B cell (primary cell): ENCODE results near the gene SERPINA4. TPM values are rescaled to one million over a fixed set of nuclear protein-coding genes. Genes with fewer than 3 reads are reported as not detected.
"Not testable (repeated sequence)": the region's sequence is repeated elsewhere in the genome, so short reads cannot be mapped to it uniquely, and the experiment has no call there.

Experiments used
- ATAC-seq: fragments of 200-7000 bp; cut with Tn5 transposase; one replicate; pipeline ENCODE4 v1.10.0; 2021; ENCODE audit warnings: low read depth, mild to moderate bottlenecking, moderate number of reproducible peaks, moderate library complexity
- CTCF ChIA-PET: fragments of 350-600 bp; sonication (Branson Sonifier 250); formaldehyde crosslinking; loops from one replicate; lab custom pipeline; 2021; ENCODE audit warnings: antibody characterized with exemption, inconsistent platforms; lab: Charles Lee
- POLR2A ChIA-PET: fragments of 350-600 bp; sonication (Branson Sonifier 250); formaldehyde crosslinking; loops from one replicate; lab custom pipeline; 2021; ENCODE audit warnings: antibody characterized with exemption; lab: Charles Lee
- DNase-seq: peaks from one replicate; pipeline ENCODE4 v3.0.0; 2013
- H2AFZ ChIP-seq: 2 replicates; pipeline ENCODE4 v1.6.1; 2012; ENCODE audit warnings: mild to moderate bottlenecking, low read depth, low read length; ENCODE audit not compliant: insufficient read depth, poor library complexity, severe bottlenecking
- H3K27ac ChIP-seq, 2 donors: 1 replicate in 1 of 2; 2 replicates in 1 of 2; pipeline ENCODE4 v1.5.1; 2012 to 2013; ENCODE audit warnings: low read length in 2 of 2, mild to moderate bottlenecking in 2 of 2, moderate library complexity in 1 of 2
- H3K27me3 ChIP-seq, 4 experiments: fragments of 200-600 bp in 1 of 4; sonication (generic) in 1 of 4; replicated peaks in 1 of 4; 1 replicate in 2 of 4; 2 replicates in 2 of 4; pipeline versions ENCODE4 v1.6.1 to v1.7.0; 2013 to 2016; ENCODE audit warnings: low read length in 3 of 4, mild to moderate bottlenecking in 2 of 4, mixed read lengths in 1 of 4, moderate library complexity in 1 of 4; ENCODE audit not compliant: insufficient read depth in 4 of 4, control insufficient read depth in 3 of 4; ENCODE audit errors: control extremely low read depth in 1 of 4
- H3K36me3 ChIP-seq, 2 experiments: replicated peaks in 1 of 2; 1 replicate in 1 of 2; 2 replicates in 1 of 2; pipeline versions ENCODE4 v1.6.1 to v1.7.1; 2013; ENCODE audit warnings: low read length in 1 of 2; ENCODE audit not compliant: insufficient read depth in 2 of 2, control insufficient read depth in 1 of 2; ENCODE audit errors: control extremely low read depth in 1 of 2, extremely low read depth in 1 of 2
- H3K4me1 ChIP-seq, 2 donors: fragments of 200-600 bp in 1 of 2; sonication (generic) in 1 of 2; 1 replicate in 1 of 2; 2 replicates in 1 of 2; pipeline versions ENCODE4 v1.5.1 to v1.6.1; 2013 to 2017; ENCODE audit warnings: low read length in 2 of 2; ENCODE audit not compliant: control insufficient read depth in 2 of 2, insufficient read depth in 2 of 2
- H3K4me2 ChIP-seq: replicated peaks from 2 replicates; pipeline ENCODE3; 2012; ENCODE audit warnings: mild to moderate bottlenecking, low read depth, low read length; ENCODE audit not compliant: poor library complexity, severe bottlenecking
- H3K4me3 ChIP-seq, 5 experiments: fragments of 200-600 bp in 1 of 5; sonication (generic) in 1 of 5; 1 replicate in 3 of 5; 2 replicates in 2 of 5; pipeline versions ENCODE4 v1.5.1 to v1.7.0; 2011 to 2016; ENCODE audit warnings: low read length in 4 of 5, mild to moderate bottlenecking in 4 of 5, low read depth in 2 of 5, control low read depth in 1 of 5, moderate library complexity in 1 of 5; ENCODE audit not compliant: insufficient read depth in 1 of 5; ENCODE audit errors: control extremely low read depth in 1 of 5, extremely low read depth in 1 of 5
- H3K79me2 ChIP-seq: fragments of 200-600 bp; sonication (generic); one replicate; pipeline ENCODE4 v1.6.0; 2016; ENCODE audit warnings: low read length; ENCODE audit not compliant: control insufficient read depth, insufficient read depth
- H3K9ac ChIP-seq: fragments of 200-600 bp; sonication (generic); 2 replicates; pipeline ENCODE4 v1.6.1; 2017; ENCODE audit warnings: mild to moderate bottlenecking, low read length, moderate library complexity
- H3K9me3 ChIP-seq, 3 donors: one replicate each; pipeline versions ENCODE4 v1.6.1 to v1.7.1; 2013; ENCODE audit warnings: low read length in 2 of 3; ENCODE audit not compliant: control insufficient read depth in 2 of 3, insufficient read depth in 1 of 3; ENCODE audit errors: control extremely low read depth in 1 of 3
- H4K20me1 ChIP-seq: 2 replicates; pipeline ENCODE4 v1.6.0; 2012; ENCODE audit warnings: mild to moderate bottlenecking, low read length; ENCODE audit not compliant: insufficient read depth, control insufficient read depth, poor library complexity, severe bottlenecking
- H3K27ac Mint-ChIP-seq: one replicate; pipeline ENCODE4 v1.8.0; 2021; ENCODE audit warnings: mixed read lengths
- H3K27me3 Mint-ChIP-seq: one replicate; pipeline ENCODE4 v1.8.0; 2021; ENCODE audit warnings: mixed read lengths
- H3K4me1 Mint-ChIP-seq: one replicate; pipeline ENCODE4 v1.8.0; 2021; ENCODE audit warnings: mixed read lengths
- H3K4me3 Mint-ChIP-seq: one replicate; pipeline ENCODE4 v1.8.0; 2021; ENCODE audit warnings: mixed read lengths
- H3K9me3 Mint-ChIP-seq: one replicate; pipeline ENCODE4 v1.8.0; 2022; ENCODE audit warnings: mixed read lengths; ENCODE audit not compliant: insufficient read depth
- CTCF ChIP-seq: fragments of 200-600 bp; IDR thresholded peaks from one replicate; pipeline ENCODE4 v1.8.0; 2022; ENCODE audit warnings: antibody characterized with exemption, mild to moderate bottlenecking
- EZH2 ChIP-seq: IDR thresholded peaks from 2 replicates; pipeline ENCODE4 v1.6.1; 2012; ENCODE audit warnings: borderline replicate concordance, low read depth, mild to moderate bottlenecking, moderate library complexity, low read length; ENCODE audit not compliant: insufficient read depth, poor library complexity, severe bottlenecking
- WGBS: methylation state at CpG from one replicate; pipeline ENCODE4 v1.1.5; 2013; ENCODE audit warnings: missing lambda C conversion rate; ENCODE audit not compliant: insufficient coverage; 5-methylcytosine and 5-hydroxymethylcytosine counted together
- intact Hi-C: fragments of 100-400 bp; cut with micrococcal nuclease; formaldehyde crosslinking; loops from one replicate; pipeline ENCODE4 v1.10.0; 2022
- polyA plus RNA-seq: library from polyadenylated mRNA; depleted of rRNA; stranded (reverse); fragments of >200 nt; gene quantifications from 2 replicates; pipeline ENCODE4 v1.2.3, GENCODE V29; 2012
- total RNA-seq, 2 donors: library from RNA; stranded (reverse); fragments of 120-200 nt in 1 of 2; gene quantifications; 1 replicate in 1 of 2; 2 replicates in 1 of 2; pipeline versions ENCODE4 v1.2.3 to v1.2.4, GENCODE V29; 2013 to 2022

Gene SERPINA4
- total and polyA plus RNA-seq, 2 donors (not counting 1 experiment from before 2014, with no cell fraction given), result not detected

GRCh38 chr14:94574336-94574735 is 13.1 kb downstream of the SERPINA4 start:
- Mint-ChIP-seq H3K27ac (no peak overlapping the region), H3K4me1 (no peaks in the 10 kb centered on the region), H3K9me3 (no peaks in the 10 kb centered on the region), H3K4me3 (no peak overlapping the region), H3K27me3 (peaks cover 1% of the 10 kb centered on the region)
- POLR2A ChIA-PET, result no interaction called here
- no peaks in the 10 kb centered on the region for H3K36me3 ChIP-seq
- no peak overlapping the region for H3K4me2 ChIP-seq
- DNase-seq, result no peak
- no peak overlapping the region for H3K4me3 ChIP-seq
- CTCF ChIA-PET, result no interaction called here
- ATAC-seq, result no peak
- intact Hi-C loops, result no loop called here
- peaks cover 0 to 10% (median 0%) of the 10 kb centered on the region in 3 donors for H3K9me3 ChIP-seq
- 67% methylated on average over 2 of the region's 3 CpGs for WGBS
- H3K4me1 ChIP-seq, result no peaks in the 10 kb centered on the region
- no peaks in the 10 kb centered on the region for H3K27me3 ChIP-seq
- no peaks in the 10 kb centered on the region for H4K20me1 ChIP-seq
- no peak overlapping the region for H3K9ac ChIP-seq
- H3K79me2 ChIP-seq, result no peaks in the 10 kb centered on the region
- TF ChIP-seq EZH2 (no peak), CTCF (no peak)
- H2AFZ ChIP-seq, result no peak overlapping the region
- no peak overlapping the region for H3K27ac ChIP-seq

- Histone ChIP-seq H3K9ac (no peak overlapping the region), H3K4me1 (no peaks in the 10 kb centered on the region), H3K9me3 (peaks cover 0 to 3% (median 0%) of the 10 kb centered on the region in 3 donors), H3K4me2 (no peak overlapping the region), H3K36me3 (no peaks in the 10 kb centered on the region), H3K27me3 (no peaks in the 10 kb centered on the region), H3K79me2 (no peaks in the 10 kb centered on the region), H2AFZ (no peak overlapping the region), H3K4me3 (no peak overlapping the region), H4K20me1 (no peaks in the 10 kb centered on the region), H3K27ac (no peak overlapping the region)
- Mint-ChIP-seq H3K4me3 (no peak overlapping the region), H3K9me3 (no peaks in the 10 kb centered on the region), H3K27me3 (peaks cover 3% of the 10 kb centered on the region), H3K27ac (no peak overlapping the region), H3K4me1 (no peaks in the 10 kb centered on the region)
- intact Hi-C loops, result no loop called here
- 88% methylated on average over 4 of the region's 5 CpGs for WGBS
- ChIA-PET POLR2A (no interaction called here), CTCF (no interaction called here)
- no peak for TF ChIP-seq CTCF
- no peak for TF ChIP-seq EZH2
- DNase-seq (no peak), ATAC-seq (no peak)
Observed at GRCh38 chr14:94575730-94576585, 14.7 kb downstream of the SERPINA4 start.

GRCh38 chr14:94577472-94577871 is 16.2 kb downstream of the SERPINA4 start:
- ATAC-seq, H3K79me2 ChIP-seq, H3K27ac Mint-ChIP-seq, H3K4me3 Mint-ChIP-seq, H3K4me1 ChIP-seq, POLR2A ChIA-PET, H3K4me3 ChIP-seq, H3K4me1 Mint-ChIP-seq, intact Hi-C loops, CTCF ChIA-PET, H2AFZ ChIP-seq, H3K9me3 ChIP-seq, DNase-seq, H3K9ac ChIP-seq, H4K20me1 ChIP-seq, H3K27ac ChIP-seq, H3K36me3 ChIP-seq, H3K27me3 ChIP-seq, H3K9me3 Mint-ChIP-seq, H3K27me3 Mint-ChIP-seq, H3K4me2 ChIP-seq: not testable (repeated sequence)
